Cerebellar nuclear complex (tissue), 1 donor: Measurements from ENCODE around the gene RRBP1.
"Not testable (repeated sequence)": the region's sequence is repeated elsewhere in the genome, so short reads cannot be mapped to it uniquely, and the experiment has no call there.

Experiments used
- DNase-seq, 2 experiments: peaks; one replicate each; lab custom pipeline; 2025; lab: John Stamatoyannopoulos, UW

Gene RRBP1

GRCh38 chr20:17709361-17710293, 27.6 kb upstream of the RRBP1 start:
- DNase-seq = no peak

- DNase-seq = no peak
Measured at GRCh38 chr20:17708675-17709360, 26.8 kb upstream of the RRBP1 start.

GRCh38 chr20:17707951-17708350, 25.9 kb upstream of the RRBP1 start:
- not testable (repeated sequence) for DNase-seq

GRCh38 chr20:17706632-17707031, 24.6 kb upstream of the RRBP1 start:
- no peak for DNase-seq

- no peak for DNase-seq
Measured at GRCh38 chr20:17705916-17706315, 23.9 kb upstream of the RRBP1 start.

- no peak for DNase-seq
Measured at GRCh38 chr20:17704589-17705317, 22.7 kb upstream of the RRBP1 start.

- DNase-seq = no peak
Measured at GRCh38 chr20:17701826-17702225, 19.8 kb upstream of the RRBP1 start.

- no peak for DNase-seq
Measured at GRCh38 chr20:17700637-17701036, 18.6 kb upstream of the RRBP1 start.

- no peak for DNase-seq
Measured at GRCh38 chr20:17699931-17700351, 17.9 kb upstream of the RRBP1 start, which contains the start of gene BANF2. Gene BANF2, plus strand, starts transcription at chr20:17699966. Its CDS starts 25,060 bp downstream, at chr20:17725026.

GRCh38 chr20:17698384-17698783, 16.3 kb upstream of the RRBP1 start:
- DNase-seq = no peak

- no peak for DNase-seq
Measured at GRCh38 chr20:17697171-17697570, 15.1 kb upstream of the RRBP1 start.

- no peak for DNase-seq
Measured at GRCh38 chr20:17696287-17696686, 14.2 kb upstream of the RRBP1 start.

- no peak for DNase-seq
Measured at GRCh38 chr20:17694767-17695166, 12.7 kb upstream of the RRBP1 start.

GRCh38 chr20:17693444-17694001, 11.5 kb upstream of the RRBP1 start:
- no peak for DNase-seq

- no peak for DNase-seq
Measured at GRCh38 chr20:17691758-17692157, 9.7 kb upstream of the RRBP1 start.

GRCh38 chr20:17690144-17690543, 8.1 kb upstream of the RRBP1 start:
- DNase-seq = no peak

- no peak for DNase-seq
Measured at GRCh38 chr20:17688965-17689364, 6.9 kb upstream of the RRBP1 start.

- no peak for DNase-seq
Measured at GRCh38 chr20:17687800-17688199, 5.8 kb upstream of the RRBP1 start.

GRCh38 chr20:17685168-17685567, 3.1 kb upstream of the RRBP1 start:
- DNase-seq = no peak

- no peak for DNase-seq
Measured at GRCh38 chr20:17684077-17684888, 2.2 kb upstream of the RRBP1 start.
